DOHH2 (cell line): Measurements from ENCODE around the gene PTPRN2.

ENCODE experiments used
- H3F3A ChIP-seq: fragments of 200-600 bp; sonication (generic), shearing (Covaris generic); 2 replicates; pipeline ENCODE4 v1.6.0; 2016; ENCODE audit warnings: antibody characterized with exemption, mild to moderate bottlenecking; ENCODE audit not compliant: control insufficient read depth, insufficient read depth
- H3K27ac ChIP-seq: fragments of 200-600 bp; sonication (generic); 2 replicates; pipeline ENCODE4 v1.5.1; 2014; ENCODE audit warnings: low read depth, mild to moderate bottlenecking, low read length, moderate library complexity
- H3K27me3 ChIP-seq: fragments of 200-600 bp; sonication (generic); 2 replicates; pipeline ENCODE4 v1.6.1; 2014; ENCODE audit warnings: mild to moderate bottlenecking, low read length, mixed read lengths; ENCODE audit not compliant: control insufficient read depth
- H3K36me3 ChIP-seq: fragments of 200-600 bp; sonication (generic); 2 replicates; pipeline ENCODE4 v1.6.1; 2014; ENCODE audit warnings: mild to moderate bottlenecking, low read length, moderate library complexity, mixed read lengths; ENCODE audit not compliant: control insufficient read depth
- H3K4me1 ChIP-seq: fragments of 200-600 bp; sonication (generic); 2 replicates; pipeline ENCODE4 v1.6.1; 2014; ENCODE audit warnings: mild to moderate bottlenecking, low read length, mixed read lengths; ENCODE audit not compliant: control insufficient read depth
- H3K4me2 ChIP-seq: fragments of 200-600 bp; sonication (generic); 2 replicates; pipeline ENCODE4 v1.6.0; 2014; ENCODE audit warnings: mild to moderate bottlenecking, low read length, moderate library complexity
- H3K4me3 ChIP-seq: fragments of 200-600 bp; sonication (generic); 2 replicates; pipeline ENCODE4 v1.5.1; 2014; ENCODE audit warnings: mild to moderate bottlenecking, low read length, mixed read lengths
- H3K79me2 ChIP-seq: fragments of 200-600 bp; sonication (generic); 2 replicates; pipeline ENCODE4 v1.6.1; 2014; ENCODE audit warnings: mild to moderate bottlenecking, low read length, mixed read lengths; ENCODE audit not compliant: control insufficient read depth
- H3K9me2 ChIP-seq: fragments of 200-600 bp; sonication (generic); replicated peaks from 2 replicates; pipeline ENCODE4 v1.6.1; 2014; ENCODE audit warnings: mild to moderate bottlenecking, low read length, mixed read lengths; ENCODE audit not compliant: control insufficient read depth
- H3K9me3 ChIP-seq: fragments of 200-600 bp; sonication (generic); 2 replicates; pipeline ENCODE4 v1.6.1; 2014; ENCODE audit warnings: antibody characterized with exemption, low read length, mixed read lengths; ENCODE audit not compliant: control insufficient read depth, insufficient read depth
- H4K20me1 ChIP-seq: fragments of 200-600 bp; sonication (generic); 2 replicates; pipeline ENCODE4 v1.6.0; 2014; ENCODE audit warnings: low read depth, mild to moderate bottlenecking, antibody characterized with exemption, low read length, moderate library complexity; ENCODE audit not compliant: control insufficient read depth, insufficient read depth
- EZH2phosphoT487 ChIP-seq: fragments of 200-600 bp; sonication (generic); IDR thresholded peaks from 2 replicates; pipeline ENCODE4 v1.6.1; 2017; ENCODE audit warnings: borderline replicate concordance, mild to moderate bottlenecking, antibody characterized with exemption, low read length, moderate library complexity, mixed read lengths
- TF ChIP-seq, protein P1 (sequence below): fragments of 200-600 bp; sonication (generic); IDR thresholded peaks from one replicate; pipeline ENCODE4 v1.5.1; 2014; ENCODE audit warnings: antibody characterized with exemption, mild to moderate bottlenecking, low read depth, low read length; ENCODE audit not compliant: poor library complexity, severe bottlenecking

PTPRN2 gene

DNA sequence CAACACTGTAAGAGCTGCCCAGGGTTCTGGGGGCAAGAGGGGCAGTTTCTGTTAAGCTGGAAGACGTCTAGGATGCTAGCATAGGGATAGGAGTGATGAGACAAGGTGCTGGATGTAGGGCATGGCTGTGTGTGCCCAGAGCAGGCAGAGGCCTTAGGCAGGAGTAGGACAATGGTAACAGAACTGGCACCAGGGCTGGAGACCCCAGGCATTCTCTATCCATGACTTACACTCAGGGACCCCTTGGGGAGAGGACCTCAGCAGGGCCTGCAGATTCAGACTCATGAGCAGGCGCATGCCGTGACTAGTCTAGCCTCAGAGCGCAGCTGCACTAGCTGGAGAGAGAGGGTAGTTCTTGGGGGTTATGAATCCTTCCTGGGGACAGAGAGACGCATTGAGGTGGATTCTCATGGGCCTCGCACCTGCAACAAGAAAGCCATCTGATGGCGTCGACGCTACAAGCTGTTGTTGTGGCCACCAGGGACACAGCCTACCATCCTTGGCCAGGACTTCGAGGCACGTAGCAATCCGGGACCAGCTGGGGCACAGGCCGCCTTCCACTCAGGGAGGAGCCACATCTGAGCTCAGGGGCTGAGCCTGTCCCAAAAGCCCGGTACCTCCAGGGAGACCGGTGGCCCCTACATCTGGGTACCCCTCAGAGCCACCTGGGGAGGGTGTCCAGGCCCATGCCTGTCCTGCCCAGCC lies 474.1 kb downstream of the PTPRN2 start:
- H3K9me3 ChIP-seq = peaks cover 66% of the 10 kb centered on the region; the same call in 1 of the 2 replicates

DNA sequence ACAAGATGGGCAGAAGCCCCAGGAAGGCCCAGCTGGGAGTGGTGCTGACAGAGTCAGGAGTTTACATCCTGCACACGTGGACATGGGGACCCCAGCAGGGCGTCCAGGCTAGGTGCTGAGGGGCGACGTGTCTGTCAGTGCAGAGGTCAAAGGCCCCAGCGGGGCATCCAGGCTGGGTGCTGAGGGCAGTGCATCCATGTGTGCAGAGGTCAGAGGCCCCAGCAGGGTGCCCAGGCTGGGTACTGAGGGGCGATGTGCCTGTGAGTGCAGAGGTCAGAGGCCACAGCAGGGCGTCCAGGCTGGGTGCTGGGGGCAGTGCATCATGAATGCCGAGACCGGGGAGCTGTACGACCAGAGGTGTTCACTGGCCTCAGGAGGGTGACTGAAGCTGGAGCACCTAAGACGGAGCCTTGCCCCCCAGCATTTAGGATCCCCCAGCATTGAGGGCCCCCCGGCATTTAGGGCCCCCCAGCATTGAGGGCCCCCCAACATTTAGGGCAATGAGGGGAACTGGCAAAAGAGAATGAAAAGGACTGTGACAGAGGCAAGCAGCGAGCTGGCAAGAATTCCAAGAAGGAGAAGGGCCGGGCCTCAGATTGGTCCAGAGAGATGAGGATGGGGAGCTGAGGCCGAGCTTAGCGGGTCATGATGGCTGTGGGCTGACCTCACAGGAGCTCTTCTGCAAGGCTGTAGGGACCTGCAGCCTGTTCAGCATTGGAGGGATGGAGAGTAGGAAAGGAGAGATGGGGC lies 474.9 kb downstream of the PTPRN2 start:
- no peak for TF ChIP-seq EZH2phosphoT487
- TF ChIP-seq, protein P1, sequence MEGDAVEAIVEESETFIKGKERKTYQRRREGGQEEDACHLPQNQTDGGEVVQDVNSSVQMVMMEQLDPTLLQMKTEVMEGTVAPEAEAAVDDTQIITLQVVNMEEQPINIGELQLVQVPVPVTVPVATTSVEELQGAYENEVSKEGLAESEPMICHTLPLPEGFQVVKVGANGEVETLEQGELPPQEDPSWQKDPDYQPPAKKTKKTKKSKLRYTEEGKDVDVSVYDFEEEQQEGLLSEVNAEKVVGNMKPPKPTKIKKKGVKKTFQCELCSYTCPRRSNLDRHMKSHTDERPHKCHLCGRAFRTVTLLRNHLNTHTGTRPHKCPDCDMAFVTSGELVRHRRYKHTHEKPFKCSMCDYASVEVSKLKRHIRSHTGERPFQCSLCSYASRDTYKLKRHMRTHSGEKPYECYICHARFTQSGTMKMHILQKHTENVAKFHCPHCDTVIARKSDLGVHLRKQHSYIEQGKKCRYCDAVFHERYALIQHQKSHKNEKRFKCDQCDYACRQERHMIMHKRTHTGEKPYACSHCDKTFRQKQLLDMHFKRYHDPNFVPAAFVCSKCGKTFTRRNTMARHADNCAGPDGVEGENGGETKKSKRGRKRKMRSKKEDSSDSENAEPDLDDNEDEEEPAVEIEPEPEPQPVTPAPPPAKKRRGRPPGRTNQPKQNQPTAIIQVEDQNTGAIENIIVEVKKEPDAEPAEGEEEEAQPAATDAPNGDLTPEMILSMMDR = no peak

More for the DNA sequence above, 474.1 kb downstream of the PTPRN2 start:
- Histone ChIP-seq H3K4me2 (no peak overlapping the region), H4K20me1 (no peaks in the 10 kb centered on the region), H3K4me1 (no peaks in the 10 kb centered on the region), H3K36me3 (no peaks in the 10 kb centered on the region), H3F3A (no peaks in the 10 kb centered on the region), H3K27ac (no peak overlapping the region), H3K79me2 (no peaks in the 10 kb centered on the region), H3K27me3 (no peaks in the 10 kb centered on the region), H3K9me2 (no peaks in the 10 kb centered on the region), H3K4me3 (no peak overlapping the region)
- TF ChIP-seq EZH2phosphoT487 = no peak

GRCh38 chr7:158111906-158112570 lies 475.6 kb downstream of the PTPRN2 start:
- no peaks in the 10 kb centered on the region for H4K20me1 ChIP-seq
- H3K9me3 ChIP-seq = peaks cover 66% of the 10 kb centered on the region; the same call in 1 of the 2 replicates

More for the DNA sequence above, 474.9 kb downstream of the PTPRN2 start:
- H3K36me3 ChIP-seq = no peaks in the 10 kb centered on the region
- H4K20me1 ChIP-seq = no peaks in the 10 kb centered on the region
- H3K4me2 ChIP-seq = no peak overlapping the region
- peaks cover 66% of the 10 kb centered on the region; the same call in 1 of the 2 replicates for H3K9me3 ChIP-seq
- no peak overlapping the region for H3K27ac ChIP-seq
- H3K4me1 ChIP-seq = no peaks in the 10 kb centered on the region
- no peaks in the 10 kb centered on the region for H3K27me3 ChIP-seq
- H3K9me2 ChIP-seq = no peaks in the 10 kb centered on the region
- no peaks in the 10 kb centered on the region for H3K79me2 ChIP-seq
- H3F3A ChIP-seq = no peaks in the 10 kb centered on the region
- no peak overlapping the region for H3K4me3 ChIP-seq

More at GRCh38 chr7:158111906-158112570, 475.6 kb downstream of the PTPRN2 start:
- Histone ChIP-seq H3F3A (no peaks in the 10 kb centered on the region), H3K4me3 (no peak overlapping the region), H3K36me3 (no peaks in the 10 kb centered on the region), H3K27me3 (no peaks in the 10 kb centered on the region), H3K79me2 (no peaks in the 10 kb centered on the region), H3K4me1 (no peaks in the 10 kb centered on the region), H3K4me2 (no peak overlapping the region), H3K27ac (no peak overlapping the region), H3K9me2 (no peaks in the 10 kb centered on the region)
- TF ChIP-seq EZH2phosphoT487 = no peak
- TF ChIP-seq, protein P1 = no peak
